Measurements from ENCODE around the gene MATK.
"Not testable (repeated sequence)": the region's sequence is repeated elsewhere in the genome, so short reads cannot be mapped to it uniquely, and the experiment has no call there.

GRCh38 chr19:3816148-3816547 is 30.0 kb upstream of the MATK start:
- TF ChIP-seq, protein P1, sequence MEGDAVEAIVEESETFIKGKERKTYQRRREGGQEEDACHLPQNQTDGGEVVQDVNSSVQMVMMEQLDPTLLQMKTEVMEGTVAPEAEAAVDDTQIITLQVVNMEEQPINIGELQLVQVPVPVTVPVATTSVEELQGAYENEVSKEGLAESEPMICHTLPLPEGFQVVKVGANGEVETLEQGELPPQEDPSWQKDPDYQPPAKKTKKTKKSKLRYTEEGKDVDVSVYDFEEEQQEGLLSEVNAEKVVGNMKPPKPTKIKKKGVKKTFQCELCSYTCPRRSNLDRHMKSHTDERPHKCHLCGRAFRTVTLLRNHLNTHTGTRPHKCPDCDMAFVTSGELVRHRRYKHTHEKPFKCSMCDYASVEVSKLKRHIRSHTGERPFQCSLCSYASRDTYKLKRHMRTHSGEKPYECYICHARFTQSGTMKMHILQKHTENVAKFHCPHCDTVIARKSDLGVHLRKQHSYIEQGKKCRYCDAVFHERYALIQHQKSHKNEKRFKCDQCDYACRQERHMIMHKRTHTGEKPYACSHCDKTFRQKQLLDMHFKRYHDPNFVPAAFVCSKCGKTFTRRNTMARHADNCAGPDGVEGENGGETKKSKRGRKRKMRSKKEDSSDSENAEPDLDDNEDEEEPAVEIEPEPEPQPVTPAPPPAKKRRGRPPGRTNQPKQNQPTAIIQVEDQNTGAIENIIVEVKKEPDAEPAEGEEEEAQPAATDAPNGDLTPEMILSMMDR (IDR thresholded peaks at IDR 0.05 in 4 of 5, conservative IDR thresholded peaks at IDR 0.05 in 1 of 5): not testable (repeated sequence)
- not testable (repeated sequence) for TF ChIP-seq POLR2A (IDR thresholded peaks at IDR 0.05)
